OCI-LY1 (cell line): ENCODE measurements around the gene MYH7.

Experiments
- H2AFZ ChIP-seq: fragments of 200-600 bp; sonication (generic), shearing (Covaris generic); 2 replicates; pipeline ENCODE4 v1.6.0; 2014; ENCODE audit warnings: antibody characterized with exemption, mild to moderate bottlenecking, low read length
- H3F3A ChIP-seq: fragments of 200-600 bp; sonication (generic), shearing (Covaris generic); 2 replicates; pipeline ENCODE4 v1.6.0; 2014; ENCODE audit warnings: mild to moderate bottlenecking, antibody characterized with exemption, low read length, moderate library complexity; ENCODE audit not compliant: insufficient read depth
- H3K27ac ChIP-seq: fragments of 200-600 bp; sonication (generic); 2 replicates; pipeline ENCODE4 v1.5.1; 2014; ENCODE audit warnings: low read length, mixed run types, mild to moderate bottlenecking, low read depth; ENCODE audit not compliant: poor library complexity, severe bottlenecking
- H3K27me3 ChIP-seq: fragments of 200-600 bp; sonication (generic); 2 replicates; pipeline ENCODE4 v1.6.0; 2014; ENCODE audit warnings: antibody characterized with exemption, mild to moderate bottlenecking, low read length, moderate library complexity; ENCODE audit not compliant: insufficient read depth
- H3K36me3 ChIP-seq: fragments of 200-600 bp; sonication (generic); 2 replicates; pipeline ENCODE4 v1.6.1; 2014; ENCODE audit warnings: mild to moderate bottlenecking, antibody characterized with exemption, low read length, moderate library complexity, mixed read lengths; ENCODE audit not compliant: insufficient read depth
- H3K4me1 ChIP-seq: fragments of 200-600 bp; sonication (generic); 2 replicates; pipeline ENCODE4 v1.5.1; 2014; ENCODE audit warnings: mild to moderate bottlenecking, low read length, moderate library complexity; ENCODE audit not compliant: insufficient read depth, severe bottlenecking
- H3K4me2 ChIP-seq: fragments of 200-600 bp; sonication (generic), shearing (Covaris generic); 2 replicates; pipeline ENCODE4 v1.6.1; 2014; ENCODE audit warnings: low read length
- H3K4me3 ChIP-seq: fragments of 200-600 bp; sonication (generic); 2 replicates; pipeline ENCODE4 v1.5.1; 2014; ENCODE audit warnings: low read length, low read depth, mild to moderate bottlenecking, mixed read lengths; ENCODE audit not compliant: poor library complexity, severe bottlenecking
- H3K79me2 ChIP-seq: fragments of 200-600 bp; shearing (Covaris generic); 2 replicates; pipeline ENCODE4 v1.6.1; 2016; ENCODE audit warnings: mixed run types, low read length, mixed read lengths; ENCODE audit not compliant: insufficient read depth
- H3K9ac ChIP-seq: fragments of 200-600 bp; sonication (generic), shearing (Covaris generic); 2 replicates; pipeline ENCODE4 v1.6.1; 2014; ENCODE audit warnings: mild to moderate bottlenecking, low read length, mixed read lengths
- H3K9me2 ChIP-seq: fragments of 200-600 bp; sonication (generic), shearing (Covaris generic); 2 replicates; pipeline ENCODE4 v1.6.1; 2014; ENCODE audit warnings: low read depth, mild to moderate bottlenecking, low read length, mixed read lengths
- H3K9me3 ChIP-seq: fragments of 200-600 bp; shearing (Covaris generic); 2 replicates; pipeline ENCODE4 v1.6.1; 2014; ENCODE audit warnings: low read length, mixed read lengths
- H4K20me1 ChIP-seq: fragments of 200-600 bp; sonication (generic), shearing (Covaris generic); 2 replicates; pipeline ENCODE4 v1.6.0; 2016; ENCODE audit warnings: mild to moderate bottlenecking, low read length; ENCODE audit not compliant: insufficient read depth
- CTCF ChIP-seq: fragments of 200-600 bp; sonication (generic), shearing (Covaris generic); IDR thresholded peaks from 2 replicates; pipeline ENCODE4 v1.5.1; 2017; ENCODE audit warnings: mild to moderate bottlenecking, antibody characterized with exemption, low read length, moderate library complexity, mixed read lengths
- EZH2 ChIP-seq: fragments of 200-600 bp; sonication (generic), shearing (Covaris generic); IDR thresholded peaks from 2 replicates; pipeline ENCODE4 v1.8.0; 2017; ENCODE audit warnings: borderline replicate concordance, mixed run types, mild to moderate bottlenecking, antibody characterized with exemption, low read length, moderate library complexity, mixed read lengths

MYH7 gene

GRCh38 chr14:23481979-23482822, 46.7 kb upstream of the MYH7 start:
- Histone ChIP-seq H3K4me2 (no peak overlapping the region), H3K9me3 (no peaks in the 10 kb centered on the region), H3K27me3 (no peaks in the 10 kb centered on the region), H2AFZ (no peak overlapping the region), H3K27ac (no peak overlapping the region), H3K9me2 (no peaks in the 10 kb centered on the region), H3K9ac (no peak overlapping the region), H3K4me1 (no peaks in the 10 kb centered on the region), H3F3A (no peaks in the 10 kb centered on the region), H4K20me1 (no peaks in the 10 kb centered on the region), H3K79me2 (no peaks in the 10 kb centered on the region), H3K4me3 (no peak overlapping the region), H3K36me3 (peaks cover 17% of the 10 kb centered on the region)
- TF ChIP-seq CTCF (peak; percentile 44; the same call in 1 of the 2 replicates), EZH2 (no peak)

GRCh38 chr14:23481362-23481970, 46.0 kb upstream of the MYH7 start:
- H2AFZ ChIP-seq = no peak overlapping the region
- no peak overlapping the region for H3K4me2 ChIP-seq
- TF ChIP-seq EZH2 = no peak
- TF ChIP-seq CTCF = no peak
- H3K9me3 ChIP-seq = no peaks in the 10 kb centered on the region
- H3K27me3 ChIP-seq = no peaks in the 10 kb centered on the region
- no peaks in the 10 kb centered on the region for H3K4me1 ChIP-seq
- H3K9ac ChIP-seq = no peak overlapping the region
- H3K36me3 ChIP-seq = peaks cover 24% of the 10 kb centered on the region
- no peaks in the 10 kb centered on the region for H3F3A ChIP-seq
- H3K27ac ChIP-seq = no peak overlapping the region
- H3K79me2 ChIP-seq = no peaks in the 10 kb centered on the region
- H3K9me2 ChIP-seq = no peaks in the 10 kb centered on the region
- H4K20me1 ChIP-seq = no peaks in the 10 kb centered on the region
- no peak overlapping the region for H3K4me3 ChIP-seq

GRCh38 chr14:23478109-23478759, 42.8 kb upstream of the MYH7 start:
- TF ChIP-seq CTCF (peak; percentile 72), EZH2 (no peak)
- Histone ChIP-seq H3K79me2 (no peaks in the 10 kb centered on the region), H4K20me1 (no peaks in the 10 kb centered on the region), H3K4me1 (no peaks in the 10 kb centered on the region), H3F3A (no peaks in the 10 kb centered on the region), H3K9me2 (no peaks in the 10 kb centered on the region), H2AFZ (no peak overlapping the region), H3K9ac (no peak overlapping the region), H3K4me3 (no peak overlapping the region), H3K4me2 (no peak overlapping the region), H3K27me3 (no peaks in the 10 kb centered on the region), H3K36me3 (peaks cover 53% of the 10 kb centered on the region), H3K9me3 (no peaks in the 10 kb centered on the region), H3K27ac (no peak overlapping the region)
